ENCODE results near the gene WNT9B.

DNA sequence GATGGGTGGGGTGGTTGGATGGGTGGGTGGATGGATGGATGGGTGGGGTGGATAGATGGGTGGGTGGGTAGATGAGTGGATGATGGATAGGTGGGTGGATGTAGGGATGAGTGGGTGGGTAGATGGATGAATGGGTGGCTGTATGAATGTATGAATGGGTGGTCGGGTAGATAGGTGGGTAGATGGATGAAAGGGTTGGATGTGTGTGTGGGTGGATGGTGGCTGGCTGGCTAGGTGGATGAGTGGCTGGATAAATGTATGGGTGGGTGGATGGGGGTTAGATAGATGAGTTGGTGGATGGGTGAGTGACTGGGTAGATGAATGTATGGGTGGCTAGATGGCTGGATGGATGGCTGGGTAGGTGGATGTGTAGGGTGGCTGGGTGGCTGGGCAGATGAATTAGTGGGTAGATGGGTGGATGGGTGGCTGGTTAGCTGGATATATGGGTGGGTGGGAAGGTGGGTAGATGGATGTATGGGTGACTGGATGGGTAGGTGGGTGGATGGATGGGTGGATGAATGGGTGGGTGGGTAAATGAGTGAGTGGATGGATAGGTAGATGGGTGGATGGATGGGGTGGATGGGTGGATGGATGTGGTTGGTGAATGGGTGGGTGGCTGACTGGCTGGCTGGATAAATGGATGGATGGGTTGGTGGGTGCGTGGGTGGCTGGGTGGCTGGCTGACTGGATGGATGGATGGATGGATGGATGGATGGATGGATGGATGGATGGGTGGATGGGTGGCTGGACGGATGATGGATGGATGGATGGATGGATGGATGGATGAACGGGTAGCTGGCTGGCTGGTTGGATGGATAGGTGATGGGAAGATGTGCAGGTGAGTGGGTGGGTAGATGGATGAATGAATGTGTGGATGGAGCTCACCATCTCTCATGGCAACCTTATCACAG, 52.6 kb downstream of the WNT9B start:
- TF ChIP-seq EP300 (IDR thresholded peaks at IDR 0.05) (no peak), POLR2AphosphoS5 (IDR thresholded peaks at IDR 0.05) (no peak), POLR2A (IDR thresholded peaks at IDR 0.05) (no peak)
- TF ChIP-seq, protein P1, sequence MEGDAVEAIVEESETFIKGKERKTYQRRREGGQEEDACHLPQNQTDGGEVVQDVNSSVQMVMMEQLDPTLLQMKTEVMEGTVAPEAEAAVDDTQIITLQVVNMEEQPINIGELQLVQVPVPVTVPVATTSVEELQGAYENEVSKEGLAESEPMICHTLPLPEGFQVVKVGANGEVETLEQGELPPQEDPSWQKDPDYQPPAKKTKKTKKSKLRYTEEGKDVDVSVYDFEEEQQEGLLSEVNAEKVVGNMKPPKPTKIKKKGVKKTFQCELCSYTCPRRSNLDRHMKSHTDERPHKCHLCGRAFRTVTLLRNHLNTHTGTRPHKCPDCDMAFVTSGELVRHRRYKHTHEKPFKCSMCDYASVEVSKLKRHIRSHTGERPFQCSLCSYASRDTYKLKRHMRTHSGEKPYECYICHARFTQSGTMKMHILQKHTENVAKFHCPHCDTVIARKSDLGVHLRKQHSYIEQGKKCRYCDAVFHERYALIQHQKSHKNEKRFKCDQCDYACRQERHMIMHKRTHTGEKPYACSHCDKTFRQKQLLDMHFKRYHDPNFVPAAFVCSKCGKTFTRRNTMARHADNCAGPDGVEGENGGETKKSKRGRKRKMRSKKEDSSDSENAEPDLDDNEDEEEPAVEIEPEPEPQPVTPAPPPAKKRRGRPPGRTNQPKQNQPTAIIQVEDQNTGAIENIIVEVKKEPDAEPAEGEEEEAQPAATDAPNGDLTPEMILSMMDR (IDR thresholded peaks at IDR 0.05) = no peak

Measured in gastroesophageal sphincter (tissue), 3 donors.